ENCODE data around the gene FTO. TPM values are rescaled to one million over a fixed set of nuclear protein-coding genes. Genes with fewer than 3 reads are reported as not detected.

Gene FTO
- total and polyA plus RNA-seq, 4 donors = 12.2 to 145 (median 57.7) TPM

- WGBS, 2 donors = 8 to 11% methylated on average over 1 of the region's 1 CpG
- TF ChIP-seq CTCF (IDR thresholded peaks at IDR 0.05; ENCODE audit: control extremely low read depth, extremely low read depth) = no peak
- DNase-seq (no peak), ATAC-seq (ENCODE audit: insufficient read depth, low FRiP score) (peak; percentile 53)
- H3K27me3 ChIP-seq (ENCODE audit: control insufficient read depth in 3 of 3, insufficient read depth in 3 of 3, low read length in 2 of 3) = no peaks in the 10 kb centered on the region
- H3K27ac ChIP-seq (ENCODE audit: low read depth in 1 of 2, low read length in 1 of 2) = peak overlapping the region in 1 of 2 donors; percentile 75
- H3K9ac ChIP-seq (ENCODE audit: insufficient read depth in 1 of 2, low read length in 2 of 2) = no peak overlapping the region
- H3K9me3 ChIP-seq (ENCODE audit: control insufficient read depth in 4 of 4, insufficient read depth in 3 of 4, low read length in 3 of 4) = no peaks in the 10 kb centered on the region
- peaks cover 3 to 8% (median 5%) of the 10 kb centered on the region in 4 donors for H3K36me3 ChIP-seq (ENCODE audit: control insufficient read depth in 4 of 4, insufficient read depth in 4 of 4, low read length in 4 of 4)
- H3K4me1 ChIP-seq (ENCODE audit: control insufficient read depth in 5 of 5, insufficient read depth in 5 of 5, low read length in 5 of 5) = peaks cover 0 to 5% (median 0%) of the 10 kb centered on the region in 5 donors
- no peak overlapping the region for H3K4me3 ChIP-seq
Measured at GRCh38 chr16:53865494-53865863, 161.5 kb downstream of the FTO start.

GRCh38 chr16:53866520-53866919, 162.6 kb downstream of the FTO start:
- H3K27me3 ChIP-seq (ENCODE audit: control insufficient read depth in 3 of 3, insufficient read depth in 3 of 3, low read length in 2 of 3) = no peaks in the 10 kb centered on the region
- no peak overlapping the region for H3K4me3 ChIP-seq
- H3K9ac ChIP-seq (ENCODE audit: insufficient read depth in 1 of 2, low read length in 2 of 2) = no peak overlapping the region
- peaks cover 0 to 3% (median 0%) of the 10 kb centered on the region in 4 donors for H3K9me3 ChIP-seq (ENCODE audit: control insufficient read depth in 4 of 4, insufficient read depth in 3 of 4, low read length in 3 of 4)
- WGBS, 2 donors = 93 to 100% methylated on average over 1 of the region's 1 CpG
- DNase-seq = no peak
- no peak for ATAC-seq (ENCODE audit: insufficient read depth, low FRiP score)
- no peak overlapping the region for H3K27ac ChIP-seq (ENCODE audit: low read depth in 1 of 2, low read length in 1 of 2)
- TF ChIP-seq CTCF (IDR thresholded peaks at IDR 0.05; ENCODE audit: control extremely low read depth, extremely low read depth) = no peak
- H3K4me1 ChIP-seq (ENCODE audit: control insufficient read depth in 5 of 5, insufficient read depth in 5 of 5, low read length in 5 of 5) = peaks cover 0 to 5% (median 0%) of the 10 kb centered on the region in 5 donors
- H3K36me3 ChIP-seq (ENCODE audit: control insufficient read depth in 4 of 4, insufficient read depth in 4 of 4, low read length in 4 of 4) = peaks cover 3 to 8% (median 5%) of the 10 kb centered on the region in 4 donors

GRCh38 chr16:53870831-53871230, 166.9 kb downstream of the FTO start:
- no peak for TF ChIP-seq CTCF (IDR thresholded peaks at IDR 0.05; ENCODE audit: control extremely low read depth, extremely low read depth)
- 97 to 100% methylated on average over 1 of the region's 1 CpG for WGBS, 2 donors

More at GRCh38 chr16:53870831-53871230, 166.9 kb downstream of the FTO start:
- DNase-seq (no peak), ATAC-seq (ENCODE audit: insufficient read depth, low FRiP score) (no peak)
- no peak overlapping the region for H3K4me3 ChIP-seq
- H3K27ac ChIP-seq (ENCODE audit: low read depth in 1 of 2, low read length in 1 of 2) = no peak overlapping the region
- peaks cover 0 to 3% (median 0%) of the 10 kb centered on the region in 4 donors for H3K9me3 ChIP-seq (ENCODE audit: control insufficient read depth in 4 of 4, insufficient read depth in 3 of 4, low read length in 3 of 4)
- no peaks in the 10 kb centered on the region for H3K27me3 ChIP-seq (ENCODE audit: control insufficient read depth in 3 of 3, insufficient read depth in 3 of 3, low read length in 2 of 3)
- H3K4me1 ChIP-seq (ENCODE audit: control insufficient read depth in 5 of 5, insufficient read depth in 5 of 5, low read length in 5 of 5) = peaks cover 0 to 1% (median 0%) of the 10 kb centered on the region in 5 donors
- no peak overlapping the region for H3K9ac ChIP-seq (ENCODE audit: insufficient read depth in 1 of 2, low read length in 2 of 2)
- H3K36me3 ChIP-seq (ENCODE audit: control insufficient read depth in 4 of 4, insufficient read depth in 4 of 4, low read length in 4 of 4) = peaks cover 1 to 21% (median 8%) of the 10 kb centered on the region in 4 donors
